ENCODE data around the gene NDUFAF4.

The NDUFAF4 gene

DNA sequence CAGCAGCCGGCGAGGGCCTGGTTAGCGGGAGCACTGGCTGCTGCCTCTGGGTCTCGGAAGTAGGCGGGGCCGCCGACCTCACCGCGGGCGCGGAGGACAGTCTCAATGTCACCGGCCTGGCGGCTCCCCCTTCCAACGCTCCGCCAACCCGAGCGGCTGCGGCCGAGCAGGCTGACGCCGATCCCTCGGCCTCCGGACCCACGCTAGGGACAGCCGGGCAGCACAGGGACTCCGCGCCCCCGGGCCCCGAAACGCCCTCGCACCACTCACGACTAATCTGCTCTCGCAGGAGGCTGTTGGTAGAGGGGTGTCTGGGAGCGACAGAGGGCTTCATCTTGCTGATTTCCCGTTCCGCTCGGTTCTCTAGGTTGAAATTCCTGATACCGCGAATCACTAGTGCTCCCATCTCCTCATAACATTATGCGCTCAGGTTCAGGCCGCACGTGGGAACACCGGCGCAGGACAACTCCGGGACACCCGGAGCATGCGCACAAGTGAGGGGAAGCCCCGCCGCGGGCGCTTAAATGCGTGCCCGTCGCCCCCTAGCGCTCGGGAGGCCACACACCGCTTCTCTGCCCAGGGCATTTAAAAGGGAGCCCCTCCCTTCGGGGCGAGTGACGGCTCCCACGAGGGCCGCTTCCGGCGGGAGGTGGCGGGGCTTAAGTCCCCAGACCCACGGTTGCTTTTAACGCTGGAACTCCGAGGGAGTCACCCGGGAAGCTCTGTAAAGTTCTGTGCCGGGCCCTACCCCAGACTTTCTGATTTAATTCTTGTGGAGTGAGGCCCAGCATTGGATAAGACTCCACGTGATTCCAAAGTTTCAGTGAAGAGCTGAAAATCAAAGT lies at the start of gene NDUFAF4:
Gene NDUFAF4, minus strand, starts transcription at position 496 of the 845 bp plus-strand sequence. Its CDS starts 90 bp downstream, at position 406.
- peak; percentile 96 for DNase-seq

- DNase-seq, result no peak
Observed at GRCh38 chr6:96947055-96947454, 49.4 kb upstream of the NDUFAF4 start.

DNA sequence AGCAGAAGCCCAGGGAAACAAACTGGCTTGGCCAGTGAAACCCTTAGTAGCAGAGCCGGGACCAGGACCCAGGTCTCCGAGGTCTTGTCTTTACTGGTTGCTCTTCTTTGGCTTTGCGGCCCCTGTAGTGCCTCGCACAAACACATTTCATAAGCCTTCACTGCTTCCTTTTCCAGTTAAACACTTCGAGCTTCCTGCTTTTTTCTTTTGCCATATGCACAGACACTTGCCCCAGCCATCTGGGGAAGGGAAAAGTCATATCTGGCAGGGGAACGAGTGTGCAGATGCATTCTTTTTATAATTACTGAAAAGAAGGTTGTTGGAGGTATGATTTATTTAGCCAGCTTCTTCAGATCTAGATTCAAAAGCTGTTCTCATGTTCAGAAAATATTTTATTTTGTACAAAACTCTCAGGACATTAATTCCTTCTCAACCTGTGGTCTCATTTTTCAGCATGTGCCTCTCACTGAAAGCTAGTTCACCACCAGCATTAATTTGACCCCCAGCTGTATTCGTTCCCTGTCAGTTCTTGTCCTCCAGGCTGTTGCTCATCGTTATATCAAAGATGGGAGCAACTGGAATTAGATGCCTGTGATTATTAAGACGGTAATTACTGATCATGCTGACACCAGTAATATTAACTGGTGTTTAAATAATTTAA lies 46.0 kb upstream of the NDUFAF4 start:
- DNase-seq, result no peak

- no peak for DNase-seq
Observed at GRCh38 chr6:96942676-96943075, 45.0 kb upstream of the NDUFAF4 start.

GRCh38 chr6:96940322-96940721 lies 42.6 kb upstream of the NDUFAF4 start:
- no peak for DNase-seq

DNA sequence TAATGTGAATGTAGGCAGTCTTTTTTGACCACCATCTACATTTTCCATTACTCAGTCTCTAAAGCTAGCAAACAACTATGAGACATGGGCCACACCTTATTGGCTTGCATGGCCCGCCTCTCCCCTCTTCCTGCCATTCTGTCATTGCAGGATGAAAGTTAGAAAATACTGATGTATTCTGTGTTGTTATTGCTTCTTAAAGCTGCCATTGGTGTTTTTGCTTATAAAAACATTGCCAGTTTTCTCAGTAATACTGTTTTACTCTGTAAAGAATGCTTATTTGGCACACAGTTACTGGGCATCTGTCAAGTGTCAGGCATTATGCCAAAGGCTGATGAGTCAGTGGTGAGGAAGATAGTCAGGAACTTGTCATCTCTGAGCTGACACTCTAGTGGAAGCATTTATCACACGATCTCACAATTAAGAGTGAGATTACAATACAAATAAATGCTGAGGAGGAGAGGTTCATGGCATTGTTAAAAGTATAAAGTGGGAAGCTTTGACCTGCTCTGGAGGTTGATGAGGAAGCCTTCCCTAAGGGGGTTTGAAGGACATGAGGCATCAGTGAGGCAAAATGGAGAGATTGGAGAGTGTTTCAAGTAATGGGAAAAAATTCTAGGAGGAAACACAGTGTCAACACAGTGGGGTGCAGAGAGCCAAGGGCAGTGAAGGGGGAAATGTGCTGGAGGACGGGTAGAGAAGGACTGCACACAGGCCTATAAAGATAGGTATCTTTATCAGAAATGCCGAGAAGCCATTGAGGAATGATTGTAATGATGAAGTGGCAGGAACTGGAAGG lies 41.5 kb upstream of the NDUFAF4 start:
- DNase-seq, result no peak

DNA sequence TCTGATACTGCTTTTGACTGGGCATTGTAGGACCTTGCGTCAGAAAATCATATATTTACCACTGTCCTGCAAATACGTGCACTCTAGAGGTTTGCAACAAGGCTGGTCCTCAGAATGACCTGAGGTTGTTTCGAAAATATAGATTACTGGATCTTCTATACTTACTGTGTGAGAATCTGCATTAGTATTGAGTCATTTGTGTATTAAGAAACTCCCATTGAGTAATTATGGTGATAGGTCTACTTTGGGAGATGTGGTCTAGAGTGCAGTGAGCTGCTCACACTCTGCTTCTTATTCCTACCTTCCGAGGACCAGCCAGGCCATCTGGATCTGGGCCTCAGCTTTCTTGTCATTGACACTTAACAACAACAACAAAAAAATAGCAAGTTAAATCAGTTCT lies 36.4 kb upstream of the NDUFAF4 start:
- no peak for DNase-seq

DNA sequence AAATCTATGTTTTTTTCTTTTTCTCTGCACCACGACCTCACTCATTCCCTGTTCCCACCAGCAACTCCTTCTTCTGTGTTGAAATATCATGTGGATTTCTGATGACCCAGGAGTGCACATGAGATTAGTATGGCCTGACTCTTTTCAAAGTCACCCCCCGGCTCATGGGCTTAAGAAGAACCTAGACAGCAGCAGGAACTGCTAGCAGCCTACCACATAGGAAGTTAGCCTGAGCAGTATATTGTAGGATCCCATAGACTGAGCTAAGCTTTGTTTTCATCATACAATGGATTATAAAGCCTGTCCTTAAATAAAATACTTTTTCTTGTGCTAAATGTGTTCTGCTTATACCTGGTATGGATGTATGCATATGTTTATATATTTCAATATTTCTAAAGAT lies 33.5 kb upstream of the NDUFAF4 start:
- DNase-seq, result no peak

- DNase-seq, result no peak
Observed at GRCh38 chr6:96929741-96930140, 32.0 kb upstream of the NDUFAF4 start.

DNA sequence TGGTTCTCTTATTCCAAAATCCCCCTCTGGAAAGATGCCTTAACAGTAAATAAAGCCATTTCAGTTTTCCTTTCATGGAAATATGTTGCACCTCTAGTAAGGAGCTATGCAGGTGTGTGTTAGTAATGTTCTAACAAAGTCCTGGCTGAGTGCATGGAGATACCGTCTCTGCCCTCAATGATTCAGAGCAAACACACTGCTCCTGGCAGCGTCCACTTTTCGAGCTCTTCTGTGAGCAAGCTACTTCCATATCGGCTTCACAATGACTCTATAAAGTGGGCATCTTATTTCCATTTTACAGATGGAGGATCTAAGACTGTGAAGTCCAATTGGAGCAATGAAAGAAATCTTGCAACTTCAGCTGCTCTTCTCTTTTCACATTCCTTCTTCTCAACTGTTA lies 30.0 kb upstream of the NDUFAF4 start:
- DNase-seq, result no peak

- no peak for DNase-seq
Observed at GRCh38 chr6:96926425-96926824, 28.7 kb upstream of the NDUFAF4 start.

DNA sequence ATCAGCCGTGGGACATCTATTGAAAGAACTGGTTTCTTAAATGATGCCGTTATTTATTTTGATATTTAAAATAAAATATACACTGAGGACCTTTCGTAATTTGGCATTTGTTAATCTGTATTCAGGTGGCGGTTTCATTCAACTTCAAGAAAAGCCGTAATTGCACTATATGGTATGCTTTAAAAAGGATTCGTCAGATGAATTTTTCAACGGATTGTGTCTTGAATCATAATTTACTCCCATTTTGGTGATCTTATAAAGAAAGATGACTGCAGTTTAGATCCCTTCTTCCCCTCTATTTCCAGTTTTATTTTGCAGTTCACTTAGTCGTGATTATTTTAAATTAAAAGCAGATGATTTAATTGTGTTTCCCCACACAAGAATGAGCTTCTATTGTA lies 27.6 kb upstream of the NDUFAF4 start:
- no peak for DNase-seq

GRCh38 chr6:96923871-96924493 lies 26.3 kb upstream of the NDUFAF4 start:
- DNase-seq, result no peak

GRCh38 chr6:96923400-96923799 lies 25.7 kb upstream of the NDUFAF4 start:
- no peak for DNase-seq

GRCh38 chr6:96917098-96917497 lies 19.4 kb upstream of the NDUFAF4 start:
- DNase-seq, result no peak

GRCh38 chr6:96913621-96914020 lies 15.9 kb upstream of the NDUFAF4 start:
- no peak for DNase-seq

- DNase-seq, result no peak
Observed at GRCh38 chr6:96911751-96912150, 14.1 kb upstream of the NDUFAF4 start.

- DNase-seq, result no peak
Observed at GRCh38 chr6:96911171-96911570, 13.5 kb upstream of the NDUFAF4 start.

DNA sequence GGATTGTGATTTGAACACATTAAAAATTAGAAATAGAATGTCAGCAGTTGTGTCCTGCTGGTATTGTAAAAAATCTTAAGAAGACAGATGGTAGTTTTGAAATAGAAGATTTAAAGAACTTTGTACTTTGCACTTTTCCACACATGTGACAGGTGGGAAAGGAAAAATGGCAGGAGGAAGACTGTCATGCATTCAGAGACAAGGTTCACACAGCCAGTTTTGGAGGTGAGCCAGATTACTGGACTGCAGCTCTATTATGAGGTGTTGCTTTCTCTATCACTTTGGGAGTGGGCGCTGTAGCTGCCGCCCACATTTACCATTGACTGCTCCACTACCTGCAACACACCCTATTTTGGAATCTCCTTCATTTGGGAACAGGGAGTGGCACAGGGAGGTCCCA lies 12.1 kb upstream of the NDUFAF4 start:
- no peak for DNase-seq

GRCh38 chr6:96907498-96907897 lies 9.8 kb upstream of the NDUFAF4 start:
- DNase-seq, result no peak

DNA sequence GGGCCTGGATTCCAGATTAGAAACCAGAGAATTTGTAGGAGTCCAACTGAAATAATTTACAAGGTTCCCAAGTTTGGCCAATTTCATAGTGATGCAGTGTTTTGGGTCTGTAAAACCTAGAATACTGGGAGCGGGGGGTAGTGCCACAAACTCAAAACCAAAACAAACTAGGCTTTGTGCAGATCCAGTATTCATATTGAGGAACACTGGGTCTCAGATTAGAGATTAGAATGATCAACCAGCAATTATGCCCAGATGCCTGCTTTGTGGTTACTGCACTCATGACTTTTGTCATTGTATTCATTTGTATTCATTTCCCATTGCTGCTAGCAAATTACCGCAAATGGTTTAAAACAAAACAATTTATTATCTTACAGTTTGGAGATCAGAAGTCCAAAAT lies 3.2 kb upstream of the NDUFAF4 start:
- DNase-seq, result no peak

DNA sequence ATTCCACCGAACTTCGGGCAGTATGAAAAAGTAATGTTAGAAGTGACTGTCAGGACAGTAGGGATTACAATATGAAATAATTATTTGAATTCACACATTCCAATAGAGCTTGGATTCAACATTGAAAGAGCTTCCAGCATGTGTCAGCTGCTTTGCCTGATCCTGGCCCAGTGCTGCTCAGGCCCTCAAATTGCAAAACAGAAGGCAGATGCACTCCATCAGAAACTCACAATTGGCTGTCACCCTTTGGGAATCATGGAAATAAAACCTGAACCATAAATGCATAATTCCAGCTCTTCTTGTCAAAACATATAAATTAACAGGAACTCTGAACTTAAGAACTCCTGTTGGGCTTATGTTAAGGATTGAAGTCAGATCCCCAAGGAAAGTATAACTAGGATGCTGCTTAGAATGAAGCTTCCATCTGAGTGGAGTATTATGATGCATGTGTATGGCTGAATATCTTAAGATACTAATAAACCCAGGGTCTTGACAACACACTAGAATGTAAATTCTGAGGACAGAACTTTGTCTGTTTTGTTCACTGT lies 1.8 kb upstream of the NDUFAF4 start:
- DNase-seq, result no peak

DNA sequence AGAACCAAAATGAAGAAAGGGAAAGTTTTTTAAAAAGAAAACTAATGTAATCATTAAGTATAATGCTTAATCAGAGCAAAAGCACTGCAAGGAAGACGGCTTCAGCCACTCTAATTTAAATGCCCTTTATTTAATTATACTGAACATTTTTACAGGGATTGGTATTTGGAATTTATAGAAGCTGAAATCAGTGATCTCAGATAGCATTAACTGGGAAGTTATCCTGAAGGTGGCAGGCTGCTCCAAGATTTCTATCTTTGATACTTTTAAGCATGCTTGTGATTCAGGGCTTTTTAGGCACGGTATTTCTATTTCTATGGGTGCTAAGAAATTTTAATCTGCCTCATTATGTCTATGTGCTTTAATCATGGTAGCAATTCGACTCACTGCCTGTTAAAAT lies 1.3 kb upstream of the NDUFAF4 start:
- DNase-seq, result no peak
